HEK293 (cell line): ENCODE data around the gene SFT2D1.

Experiments used
- GLIS1 ChIP-seq: fragments of 450-650 bp; formaldehyde crosslinking; IDR thresholded peaks from 2 replicates; pipeline ENCODE4 v1.5.1; 2016; ENCODE audit warnings: missing biosample characterization, missing genetic modification characterization
- GLIS2 ChIP-seq: fragments of 450-650 bp; formaldehyde crosslinking; IDR thresholded peaks from 2 replicates; pipeline ENCODE4 v1.5.1; 2016; ENCODE audit warnings: missing biosample characterization, missing genetic modification characterization
- IKZF3 ChIP-seq: fragments of 450-650 bp; IDR thresholded peaks from 2 replicates; pipeline ENCODE4 v1.5.0; 2018; ENCODE audit warnings: missing biosample characterization, mild to moderate bottlenecking, missing genetic modification characterization, moderate library complexity
- KLF8 ChIP-seq: fragments of 450-650 bp; formaldehyde crosslinking; IDR thresholded peaks from 2 replicates; pipeline ENCODE4 v1.5.1; 2016; ENCODE audit warnings: missing biosample characterization, missing genetic modification characterization
- PRDM1 ChIP-seq: fragments of 450-650 bp; formaldehyde crosslinking; IDR thresholded peaks from 2 replicates; pipeline ENCODE4; 2016; ENCODE audit warnings: missing biosample characterization, missing genetic modification characterization
- SP2 ChIP-seq: fragments of 450-650 bp; formaldehyde crosslinking; IDR thresholded peaks from 2 replicates; pipeline ENCODE4 v1.5.1; 2016; ENCODE audit warnings: missing biosample characterization, missing genetic modification characterization
- ZBTB8A ChIP-seq: fragments of 450-650 bp; formaldehyde crosslinking; IDR thresholded peaks from 2 replicates; pipeline ENCODE4 v1.5.1; 2016; ENCODE audit warnings: missing biosample characterization, missing genetic modification characterization
- ZEB2 ChIP-seq: fragments of 450-650 bp; formaldehyde crosslinking; IDR thresholded peaks from 2 replicates; pipeline ENCODE4 v1.5.1; 2016; ENCODE audit warnings: missing biosample characterization, missing genetic modification characterization
- ZIC2 ChIP-seq: fragments of 450-650 bp; formaldehyde crosslinking; IDR thresholded peaks from 2 replicates; pipeline ENCODE4 v1.5.1; 2016; ENCODE audit warnings: missing biosample characterization, missing genetic modification characterization
- ZNF184 ChIP-seq: fragments of 450-650 bp; IDR thresholded peaks from 2 replicates; pipeline ENCODE4 v1.5.1; 2018; ENCODE audit warnings: missing biosample characterization, mild to moderate bottlenecking, missing genetic modification characterization
- ZNF2 ChIP-seq: fragments of 450-650 bp; formaldehyde crosslinking; IDR thresholded peaks from 2 replicates; pipeline ENCODE4 v1.5.1; 2016; ENCODE audit warnings: missing biosample characterization, missing genetic modification characterization
- ZNF24 ChIP-seq: fragments of 450-650 bp; formaldehyde crosslinking; IDR thresholded peaks from 2 replicates; pipeline ENCODE4 v1.5.1; 2016; ENCODE audit warnings: missing biosample characterization, missing genetic modification characterization
- ZNF335 ChIP-seq: fragments of 450-650 bp; formaldehyde crosslinking; conservative IDR thresholded peaks from 2 replicates; pipeline ENCODE4 v1.5.1; 2016; ENCODE audit warnings: missing biosample characterization, missing genetic modification characterization
- ZNF341 ChIP-seq: fragments of 450-650 bp; formaldehyde crosslinking; IDR thresholded peaks from 2 replicates; pipeline ENCODE4; 2016; ENCODE audit warnings: low read depth, missing biosample characterization, missing genetic modification characterization
- ZNF366 ChIP-seq: fragments of 450-650 bp; formaldehyde crosslinking; conservative IDR thresholded peaks from 2 replicates; pipeline ENCODE4 v1.5.1; 2016; ENCODE audit warnings: missing biosample characterization, missing genetic modification characterization
- ZNF394 ChIP-seq: fragments of 450-650 bp; formaldehyde crosslinking; IDR thresholded peaks from 2 replicates; pipeline ENCODE4 v1.5.1; 2016; ENCODE audit warnings: missing biosample characterization, missing genetic modification characterization, mild to moderate bottlenecking, moderate library complexity, borderline replicate concordance
- ZNF501 ChIP-seq: fragments of 450-650 bp; formaldehyde crosslinking; IDR thresholded peaks from 2 replicates; pipeline ENCODE4 v1.5.1; 2016; ENCODE audit warnings: missing biosample characterization, missing genetic modification characterization
- ZNF529 ChIP-seq: fragments of 450-650 bp; formaldehyde crosslinking; IDR thresholded peaks from 2 replicates; pipeline ENCODE4 v1.5.1; 2017; ENCODE audit warnings: missing genetic modification characterization, missing biosample characterization; ENCODE audit not compliant: insufficient replicate concordance
- ZNF629 ChIP-seq: fragments of 450-650 bp; formaldehyde crosslinking; IDR thresholded peaks from 2 replicates; pipeline ENCODE4 v1.5.1; 2017; ENCODE audit warnings: missing biosample characterization, missing genetic modification characterization
- ZNF837 ChIP-seq: fragments of 450-650 bp; formaldehyde crosslinking; IDR thresholded peaks from 2 replicates; pipeline ENCODE4 v1.5.1; 2016; ENCODE audit warnings: missing biosample characterization, missing genetic modification characterization
- ZNF843 ChIP-seq: fragments of 450-650 bp; formaldehyde crosslinking; IDR thresholded peaks from 2 replicates; pipeline ENCODE4 v1.5.1; 2016; ENCODE audit warnings: missing biosample characterization, missing genetic modification characterization
- ZXDB ChIP-seq: fragments of 450-650 bp; formaldehyde crosslinking; IDR thresholded peaks from 2 replicates; pipeline ENCODE4 v1.5.1; 2016; ENCODE audit warnings: missing biosample characterization, missing genetic modification characterization
- TF ChIP-seq, protein P1 (sequence below): fragments of 450-650 bp; formaldehyde crosslinking; IDR thresholded peaks from 2 replicates; pipeline ENCODE4 v1.5.1; 2016; ENCODE audit warnings: missing biosample characterization, missing genetic modification characterization
- TF ChIP-seq, protein P2 (sequence below): fragments of 450-650 bp; formaldehyde crosslinking; IDR thresholded peaks from 2 replicates; pipeline ENCODE4 v1.5.1; 2017; ENCODE audit warnings: missing biosample characterization, mild to moderate bottlenecking, missing genetic modification characterization, moderate library complexity
- TF ChIP-seq, protein P3 (sequence below): sonication (generic); formaldehyde crosslinking; IDR thresholded peaks from 2 replicates; pipeline ENCODE4 v1.8.1; 2022; ENCODE audit warnings: mild to moderate bottlenecking, moderate library complexity, missing genetic modification reagents
- TF ChIP-seq, protein P4 (sequence below): fragments of 450-650 bp; formaldehyde crosslinking; IDR thresholded peaks from 2 replicates; pipeline ENCODE4 v1.5.1; 2016; ENCODE audit warnings: missing biosample characterization, missing genetic modification characterization
- TF ChIP-seq, protein P5 (sequence below): fragments of 450-650 bp; formaldehyde crosslinking; IDR thresholded peaks from 2 replicates; pipeline ENCODE4 v1.5.1; 2016; ENCODE audit warnings: missing biosample characterization, missing genetic modification characterization

The SFT2D1 gene

DNA sequence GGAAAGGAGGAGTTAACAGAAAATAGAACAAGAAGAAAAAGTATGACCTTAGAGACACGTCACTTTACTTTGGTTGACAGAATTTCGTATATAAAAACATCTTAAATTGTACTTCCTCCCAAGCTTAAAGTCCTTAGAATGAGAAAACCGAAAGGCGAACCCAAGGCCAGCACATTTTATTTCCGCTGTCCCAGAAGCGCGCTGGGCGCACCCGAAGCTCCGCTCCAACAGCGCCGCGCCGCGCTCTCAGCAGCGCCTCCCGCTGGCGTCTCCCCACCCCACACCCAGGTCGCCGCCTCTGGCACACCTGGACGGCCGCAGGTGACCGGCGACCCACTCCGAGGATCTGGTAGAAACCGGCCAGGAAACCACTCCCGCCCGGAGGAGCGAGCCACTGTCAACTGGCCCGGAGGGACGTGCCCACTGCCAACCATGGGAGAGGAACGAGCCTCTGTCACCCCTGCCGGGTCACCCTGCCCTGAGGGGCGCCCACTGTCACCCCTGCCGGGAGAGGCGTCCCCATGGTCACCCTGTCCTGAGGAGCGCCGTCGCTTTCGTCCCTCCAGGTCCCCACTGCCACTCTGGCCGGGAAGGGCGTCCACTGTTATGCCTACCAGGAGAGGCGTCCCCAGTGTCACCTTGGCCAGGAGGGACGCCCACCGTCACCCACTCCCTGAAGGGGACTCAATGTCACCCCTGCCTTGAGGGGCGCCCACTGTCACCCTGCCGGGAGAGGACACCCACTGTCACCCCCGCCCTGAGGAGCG, 39.6 kb upstream of the SFT2D1 start (continued):
- TF ChIP-seq ZXDB (peak; percentile 31; the same call in 1 of the 2 replicates), IKZF3 (peak; percentile 22; the same call in 1 of the 2 replicates), ZNF366 (tag by site-specific recombination) (no peak; the same call in 1 of the 2 replicates), GLIS2 (tag by site-specific recombination) (peak; percentile 80), ZNF394 (tag by site-specific recombination) (0 out of 2 replicates have a peak, but pooled peaks have one; percentile 10), ZNF2 (tag by site-specific recombination) (peak; percentile 97), SP2 (tag by site-specific recombination) (peak; percentile 16; the same call in 1 of the 2 replicates), ZNF184 (tag by site-specific recombination) (0 out of 2 replicates have a peak, but pooled peaks have one; percentile 29), ZIC2 (peak; percentile 86), ZNF837 (tag by site-specific recombination) (no peak), ZNF529 (no peak), ZEB2 (tag by site-specific recombination) (peak; percentile 97), KLF8 (peak; percentile 76; the same call in 1 of the 2 replicates), ZNF335 (peak; percentile 98), ZNF24 (0 out of 2 replicates have a peak, but pooled peaks have one; percentile 42), ZNF341 (tag by site-specific recombination) (peak; percentile 6; the same call in 1 of the 2 replicates), ZNF629 (tag by site-specific recombination) (peak; percentile 41; the same call in 1 of the 2 replicates), ZNF501 (peak; percentile 58; the same call in 1 of the 2 replicates), ZNF843 (peak; percentile 26; the same call in 1 of the 2 replicates), PRDM1 (peak; percentile 86), ZBTB8A (peak; percentile 85), GLIS1 (tag by site-specific recombination) (peak; percentile 69)
- TF ChIP-seq, protein P1, sequence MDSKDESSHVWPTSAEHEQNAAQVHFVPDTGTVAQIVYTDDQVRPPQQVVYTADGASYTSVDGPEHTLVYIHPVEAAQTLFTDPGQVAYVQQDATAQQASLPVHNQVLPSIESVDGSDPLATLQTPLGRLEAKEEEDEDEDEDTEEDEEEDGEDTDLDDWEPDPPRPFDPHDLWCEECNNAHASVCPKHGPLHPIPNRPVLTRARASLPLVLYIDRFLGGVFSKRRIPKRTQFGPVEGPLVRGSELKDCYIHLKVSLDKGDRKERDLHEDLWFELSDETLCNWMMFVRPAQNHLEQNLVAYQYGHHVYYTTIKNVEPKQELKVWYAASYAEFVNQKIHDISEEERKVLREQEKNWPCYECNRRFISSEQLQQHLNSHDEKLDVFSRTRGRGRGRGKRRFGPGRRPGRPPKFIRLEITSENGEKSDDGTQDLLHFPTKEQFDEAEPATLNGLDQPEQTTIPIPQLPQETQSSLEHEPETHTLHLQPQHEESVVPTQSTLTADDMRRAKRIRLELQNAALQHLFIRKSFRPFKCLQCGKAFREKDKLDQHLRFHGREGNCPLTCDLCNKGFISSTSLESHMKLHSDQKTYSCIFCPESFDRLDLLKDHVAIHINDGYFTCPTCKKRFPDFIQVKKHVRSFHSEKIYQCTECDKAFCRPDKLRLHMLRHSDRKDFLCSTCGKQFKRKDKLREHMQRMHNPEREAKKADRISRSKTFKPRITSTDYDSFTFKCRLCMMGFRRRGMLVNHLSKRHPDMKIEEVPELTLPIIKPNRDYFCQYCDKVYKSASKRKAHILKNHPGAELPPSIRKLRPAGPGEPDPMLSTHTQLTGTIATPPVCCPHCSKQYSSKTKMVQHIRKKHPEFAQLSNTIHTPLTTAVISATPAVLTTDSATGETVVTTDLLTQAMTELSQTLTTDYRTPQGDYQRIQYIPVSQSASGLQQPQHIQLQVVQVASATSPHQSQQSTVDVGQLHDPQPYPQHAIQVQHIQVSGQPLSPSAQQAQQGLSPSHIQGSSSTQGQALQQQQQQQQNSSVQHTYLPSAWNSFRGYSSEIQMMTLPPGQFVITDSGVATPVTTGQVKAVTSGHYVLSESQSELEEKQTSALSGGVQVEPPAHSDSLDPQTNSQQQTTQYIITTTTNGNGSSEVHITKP (tag by site-specific recombination): peak; percentile 83
- TF ChIP-seq, protein P2, sequence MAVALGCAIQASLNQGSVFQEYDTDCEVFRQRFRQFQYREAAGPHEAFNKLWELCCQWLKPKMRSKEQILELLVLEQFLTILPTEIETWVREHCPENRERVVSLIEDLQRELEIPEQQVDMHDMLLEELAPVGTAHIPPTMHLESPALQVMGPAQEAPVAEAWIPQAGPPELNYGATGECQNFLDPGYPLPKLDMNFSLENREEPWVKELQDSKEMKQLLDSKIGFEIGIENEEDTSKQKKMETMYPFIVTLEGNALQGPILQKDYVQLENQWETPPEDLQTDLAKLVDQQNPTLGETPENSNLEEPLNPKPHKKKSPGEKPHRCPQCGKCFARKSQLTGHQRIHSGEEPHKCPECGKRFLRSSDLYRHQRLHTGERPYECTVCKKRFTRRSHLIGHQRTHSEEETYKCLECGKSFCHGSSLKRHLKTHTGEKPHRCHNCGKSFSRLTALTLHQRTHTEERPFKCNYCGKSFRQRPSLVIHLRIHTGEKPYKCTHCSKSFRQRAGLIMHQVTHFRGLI (tag by site-specific recombination): peak; percentile 23; the same call in 1 of the 2 replicates
- TF ChIP-seq, protein P3, sequence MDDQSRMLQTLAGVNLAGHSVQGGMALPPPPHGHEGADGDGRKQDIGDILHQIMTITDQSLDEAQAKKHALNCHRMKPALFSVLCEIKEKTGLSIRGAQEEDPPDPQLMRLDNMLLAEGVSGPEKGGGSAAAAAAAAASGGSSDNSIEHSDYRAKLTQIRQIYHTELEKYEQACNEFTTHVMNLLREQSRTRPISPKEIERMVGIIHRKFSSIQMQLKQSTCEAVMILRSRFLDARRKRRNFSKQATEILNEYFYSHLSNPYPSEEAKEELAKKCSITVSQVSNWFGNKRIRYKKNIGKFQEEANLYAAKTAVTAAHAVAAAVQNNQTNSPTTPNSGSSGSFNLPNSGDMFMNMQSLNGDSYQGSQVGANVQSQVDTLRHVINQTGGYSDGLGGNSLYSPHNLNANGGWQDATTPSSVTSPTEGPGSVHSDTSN (CRISPR knock-in tag): 0 out of 2 replicates have a peak, but pooled peaks have one; percentile 3
- TF ChIP-seq, protein P4, sequence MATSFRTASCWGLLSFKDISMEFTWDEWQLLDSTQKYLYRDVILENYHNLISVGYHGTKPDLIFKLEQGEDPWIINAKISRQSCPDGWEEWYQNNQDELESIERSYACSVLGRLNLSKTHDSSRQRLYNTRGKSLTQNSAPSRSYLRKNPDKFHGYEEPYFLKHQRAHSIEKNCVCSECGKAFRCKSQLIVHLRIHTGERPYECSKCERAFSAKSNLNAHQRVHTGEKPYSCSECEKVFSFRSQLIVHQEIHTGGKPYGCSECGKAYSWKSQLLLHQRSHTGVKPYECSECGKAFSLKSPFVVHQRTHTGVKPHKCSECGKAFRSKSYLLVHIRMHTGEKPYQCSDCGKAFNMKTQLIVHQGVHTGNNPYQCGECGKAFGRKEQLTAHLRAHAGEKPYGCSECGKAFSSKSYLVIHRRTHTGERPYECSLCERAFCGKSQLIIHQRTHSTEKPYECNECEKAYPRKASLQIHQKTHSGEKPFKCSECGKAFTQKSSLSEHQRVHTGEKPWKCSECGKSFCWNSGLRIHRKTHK (tag by site-specific recombination): no peak
- TF ChIP-seq, protein P5, sequence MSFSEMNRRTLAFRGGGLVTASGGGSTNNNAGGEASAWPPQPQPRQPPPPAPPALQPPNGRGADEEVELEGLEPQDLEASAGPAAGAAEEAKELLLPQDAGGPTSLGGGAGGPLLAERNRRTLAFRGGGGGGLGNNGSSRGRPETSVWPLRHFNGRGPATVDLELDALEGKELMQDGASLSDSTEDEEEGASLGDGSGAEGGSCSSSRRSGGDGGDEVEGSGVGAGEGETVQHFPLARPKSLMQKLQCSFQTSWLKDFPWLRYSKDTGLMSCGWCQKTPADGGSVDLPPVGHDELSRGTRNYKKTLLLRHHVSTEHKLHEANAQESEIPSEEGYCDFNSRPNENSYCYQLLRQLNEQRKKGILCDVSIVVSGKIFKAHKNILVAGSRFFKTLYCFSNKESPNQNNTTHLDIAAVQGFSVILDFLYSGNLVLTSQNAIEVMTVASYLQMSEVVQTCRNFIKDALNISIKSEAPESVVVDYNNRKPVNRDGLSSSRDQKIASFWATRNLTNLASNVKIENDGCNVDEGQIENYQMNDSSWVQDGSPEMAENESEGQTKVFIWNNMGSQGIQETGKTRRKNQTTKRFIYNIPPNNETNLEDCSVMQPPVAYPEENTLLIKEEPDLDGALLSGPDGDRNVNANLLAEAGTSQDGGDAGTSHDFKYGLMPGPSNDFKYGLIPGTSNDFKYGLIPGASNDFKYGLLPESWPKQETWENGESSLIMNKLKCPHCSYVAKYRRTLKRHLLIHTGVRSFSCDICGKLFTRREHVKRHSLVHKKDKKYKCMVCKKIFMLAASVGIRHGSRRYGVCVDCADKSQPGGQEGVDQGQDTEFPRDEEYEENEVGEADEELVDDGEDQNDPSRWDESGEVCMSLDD (tag by site-specific recombination): peak; percentile 94
